Measurements from ENCODE around the gene YBX1. TPM values are rescaled to one million over a fixed set of nuclear protein-coding genes. Genes with fewer than 3 reads are reported as not detected.

YBX1 gene
- total RNA-seq, 1 experiment from 2014 or later, result 1,356 TPM

DNA sequence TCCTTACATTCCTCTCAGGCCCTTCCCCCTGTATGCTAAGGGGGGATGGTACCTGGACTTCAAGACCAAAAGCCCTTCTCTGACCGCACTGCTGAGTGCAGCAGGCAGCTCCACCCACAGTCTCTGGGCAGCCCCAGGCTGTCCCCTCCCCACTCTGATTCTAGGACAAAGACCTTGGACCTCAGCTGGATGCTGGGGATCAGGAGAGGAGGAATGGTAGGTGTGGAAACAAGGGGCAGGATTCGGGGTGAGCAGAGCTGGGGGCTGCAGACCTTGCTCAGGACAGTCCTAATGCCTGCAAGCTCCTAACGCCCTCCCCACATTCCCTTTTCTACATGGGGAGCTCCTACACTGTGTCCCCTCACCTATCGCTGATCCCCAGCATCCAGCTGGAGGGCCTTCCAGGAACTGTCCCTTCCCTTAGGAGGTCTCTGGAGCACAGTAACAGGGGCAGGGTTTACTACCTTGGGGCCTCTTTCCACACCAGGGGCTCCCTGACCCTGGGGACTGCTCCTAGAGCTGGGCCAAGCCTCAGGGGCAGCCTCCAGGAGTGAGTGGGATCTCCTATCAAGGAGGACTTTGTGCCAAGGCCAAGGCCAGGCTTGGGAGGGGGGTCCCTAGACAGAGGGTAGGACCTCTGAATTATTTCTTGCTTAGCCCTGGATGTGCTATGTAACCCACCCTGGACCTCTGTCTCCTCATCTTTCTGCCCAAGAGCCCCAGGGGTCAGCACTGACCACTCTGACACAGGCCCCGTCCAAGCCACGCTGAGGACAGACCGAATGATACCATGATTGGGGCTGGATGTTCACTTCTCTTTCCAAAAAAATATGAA, 52.2 kb downstream of the YBX1 start:
- no peak for DNase-seq (ENCODE audit: low spot score)

DNA sequence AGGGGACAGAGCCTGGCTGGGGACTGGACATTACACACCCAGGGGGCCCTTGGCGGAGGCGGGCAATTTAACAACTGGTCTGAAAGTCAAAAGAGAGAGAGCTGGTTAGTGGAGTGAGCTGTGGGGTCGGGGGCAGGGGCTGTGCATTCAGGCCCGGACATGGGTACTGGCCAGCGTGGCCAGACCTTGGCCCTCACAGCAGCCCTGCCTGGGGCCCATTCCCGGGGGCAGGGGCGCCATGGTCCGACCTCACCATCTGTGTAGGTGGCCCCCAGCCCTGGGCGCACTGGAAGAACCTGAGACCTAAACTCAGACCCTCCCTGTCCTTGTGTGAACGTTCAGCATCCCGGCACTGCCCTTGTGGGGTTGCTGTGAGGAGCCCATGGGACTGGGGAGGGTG, 52.8 kb downstream of the YBX1 start:
- DNase-seq (ENCODE audit: low spot score), result no peak

- DNase-seq (ENCODE audit: low spot score), result no peak
These were observed 53.4 kb downstream of the YBX1 start for GRCh38 chr1:42735477-42736105.

GRCh38 chr1:42736152-42736551, 53.9 kb downstream of the YBX1 start:
- peak; percentile 51 for DNase-seq (ENCODE audit: low spot score)

- DNase-seq (ENCODE audit: low spot score), result no peak
These were observed 54.5 kb downstream of the YBX1 start for GRCh38 chr1:42736571-42737200.

GRCh38 chr1:42737257-42737656, 55.0 kb downstream of the YBX1 start:
- no peak for DNase-seq (ENCODE audit: low spot score)

DNA sequence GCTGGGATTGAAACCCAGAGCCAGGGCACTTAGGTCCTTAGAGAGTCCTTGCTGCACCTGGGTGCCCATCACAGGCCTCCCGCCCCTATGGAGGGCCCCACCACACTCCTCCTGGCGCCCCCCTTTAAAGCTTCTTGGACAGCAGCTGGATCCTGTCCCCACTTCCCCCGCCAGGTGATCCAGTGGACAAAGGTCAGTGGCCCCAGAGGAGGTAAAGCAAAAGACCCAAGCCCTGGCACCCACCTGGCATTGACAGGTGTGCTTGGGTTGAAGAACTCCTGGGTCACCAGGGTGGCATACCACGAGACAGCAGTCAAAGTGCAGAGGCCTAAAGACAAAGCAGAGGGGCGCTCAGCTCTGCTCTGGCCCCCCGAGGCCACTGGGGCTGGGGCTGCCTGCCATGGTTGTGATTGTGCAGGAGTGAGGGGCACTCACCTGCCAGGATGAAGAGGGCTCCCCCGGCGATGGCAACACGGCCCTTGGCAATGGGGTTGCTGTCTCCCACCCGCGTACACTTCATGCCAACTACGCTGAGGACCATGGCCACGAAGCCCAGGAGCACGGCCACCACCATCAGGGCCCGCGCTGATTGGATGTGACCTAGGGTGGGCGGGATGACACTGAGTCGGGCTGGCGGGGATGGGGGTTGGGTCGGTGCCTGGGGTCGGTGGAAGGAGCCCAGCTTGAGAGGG, 55.9 kb downstream of the YBX1 start:
- no peak for DNase-seq (ENCODE audit: low spot score)

- no peak for DNase-seq (ENCODE audit: low spot score)
These were observed 56.5 kb downstream of the YBX1 start for GRCh38 chr1:42738678-42739226.

DNA sequence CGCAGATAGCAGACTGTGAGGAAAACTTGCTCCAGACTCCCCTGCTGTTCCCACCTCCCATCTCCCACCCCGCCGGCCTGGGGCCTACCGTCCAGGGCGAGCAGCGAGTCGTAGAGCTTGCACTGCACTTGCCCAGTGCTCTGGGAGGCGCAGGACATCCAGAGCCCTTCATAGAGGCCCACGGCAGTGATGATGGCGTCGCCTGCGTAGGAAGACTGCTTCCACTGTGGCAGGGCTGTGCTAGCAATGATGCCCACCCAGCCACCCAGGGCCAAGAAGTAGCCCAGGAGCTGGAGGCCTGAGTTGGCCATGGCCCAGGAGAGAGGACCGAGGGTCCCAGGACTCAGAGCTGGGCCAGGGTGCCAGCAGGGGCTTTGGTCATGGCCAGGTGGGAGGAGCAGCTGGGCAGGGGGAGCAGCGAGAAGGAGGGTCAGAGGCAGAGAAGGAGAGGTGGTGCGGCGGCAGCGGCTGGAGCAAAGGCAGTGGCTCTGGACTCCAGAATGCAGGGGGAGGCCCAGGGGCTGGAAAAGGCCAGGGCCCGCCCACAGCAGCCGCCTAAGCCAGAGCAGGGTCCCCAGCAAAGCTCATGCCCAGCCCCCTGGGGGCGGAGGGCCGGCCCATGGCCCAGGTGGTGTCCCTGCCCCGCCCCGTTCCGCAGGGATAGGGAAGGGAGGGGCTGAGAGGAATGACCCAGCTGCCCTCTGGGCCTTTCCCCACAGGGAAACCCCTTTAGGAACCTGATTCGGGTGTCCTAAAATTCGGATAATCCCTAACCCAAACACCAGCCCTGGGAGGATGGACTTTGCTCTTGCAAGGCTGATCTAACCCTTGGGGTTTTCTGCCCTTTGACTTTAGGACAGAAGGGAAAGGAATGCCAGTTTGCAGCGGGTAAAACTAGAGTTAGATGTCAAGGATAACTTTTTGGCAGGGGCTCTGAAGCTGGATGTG, 57.8 kb downstream of the YBX1 start, which contains the start of gene CLDN19:
CLDN19 (minus strand) TSS at position 484 of the 948 bp plus-strand sequence; CDS start at position 311, 173 bp downstream.
- DNase-seq (ENCODE audit: low spot score), result no peak

DNA sequence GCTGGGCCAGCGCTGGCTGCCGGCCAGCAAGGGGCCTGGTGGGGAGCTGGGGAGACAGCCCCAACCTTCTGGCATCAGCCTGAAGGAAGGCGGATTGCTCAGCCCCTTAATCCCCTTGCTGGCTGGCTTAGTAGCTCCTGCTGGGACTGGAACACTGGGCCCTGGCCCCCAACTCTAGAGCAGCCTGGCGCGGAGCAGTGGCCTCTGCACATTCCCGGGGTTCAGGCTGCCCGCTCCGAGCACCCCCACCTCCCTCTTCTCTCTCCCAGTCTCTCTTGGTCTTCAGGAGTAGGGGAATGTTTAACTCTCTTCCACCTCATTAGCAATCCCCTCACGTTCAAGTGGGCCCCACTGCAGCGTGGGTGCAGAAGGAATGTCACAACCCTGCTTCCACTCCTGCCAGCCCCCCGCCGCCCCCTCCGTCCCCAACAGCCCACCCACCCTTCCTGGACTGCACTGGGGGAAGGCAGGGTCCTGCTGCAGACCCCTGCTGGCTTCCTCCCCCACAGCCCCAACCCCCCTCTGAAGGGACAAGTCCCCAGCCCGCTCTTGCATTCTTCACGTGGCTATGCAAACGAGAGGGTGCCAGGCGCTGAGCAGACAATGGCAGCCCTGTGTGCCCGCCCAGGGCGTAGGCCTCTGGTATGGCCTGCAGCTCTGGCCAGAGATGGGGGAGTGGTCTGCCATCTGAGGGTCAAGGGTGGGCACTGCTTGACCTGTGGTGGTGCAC, 58.8 kb downstream of the YBX1 start:
- no peak for DNase-seq (ENCODE audit: low spot score)

GRCh38 chr1:42741706-42742105, 59.5 kb downstream of the YBX1 start:
- DNase-seq (ENCODE audit: low spot score), result no peak

DNA sequence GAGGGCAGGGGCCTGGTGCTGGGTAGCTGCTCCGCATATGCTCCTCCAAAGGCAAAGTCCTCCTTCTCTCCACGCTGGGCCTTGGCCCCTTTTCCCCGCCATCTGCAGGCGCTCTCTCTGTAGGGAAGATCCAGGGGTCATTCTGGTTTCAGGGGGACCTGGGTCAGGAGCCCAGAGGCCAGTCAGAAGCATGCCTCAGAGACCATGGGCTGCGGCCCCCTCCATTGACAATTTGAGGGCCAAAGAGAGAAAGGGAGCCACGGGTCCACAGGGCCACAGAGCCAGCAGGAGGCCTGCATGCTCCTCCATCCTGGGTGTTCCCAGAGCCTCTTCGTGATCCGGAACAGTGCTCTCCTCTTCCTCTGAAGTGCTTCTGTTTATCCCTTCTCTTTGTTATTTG, 59.9 kb downstream of the YBX1 start:
- DNase-seq (ENCODE audit: low spot score), result no peak

GRCh38 chr1:42742617-42743316, 60.5 kb downstream of the YBX1 start:
- no peak for DNase-seq (ENCODE audit: low spot score)

DNA sequence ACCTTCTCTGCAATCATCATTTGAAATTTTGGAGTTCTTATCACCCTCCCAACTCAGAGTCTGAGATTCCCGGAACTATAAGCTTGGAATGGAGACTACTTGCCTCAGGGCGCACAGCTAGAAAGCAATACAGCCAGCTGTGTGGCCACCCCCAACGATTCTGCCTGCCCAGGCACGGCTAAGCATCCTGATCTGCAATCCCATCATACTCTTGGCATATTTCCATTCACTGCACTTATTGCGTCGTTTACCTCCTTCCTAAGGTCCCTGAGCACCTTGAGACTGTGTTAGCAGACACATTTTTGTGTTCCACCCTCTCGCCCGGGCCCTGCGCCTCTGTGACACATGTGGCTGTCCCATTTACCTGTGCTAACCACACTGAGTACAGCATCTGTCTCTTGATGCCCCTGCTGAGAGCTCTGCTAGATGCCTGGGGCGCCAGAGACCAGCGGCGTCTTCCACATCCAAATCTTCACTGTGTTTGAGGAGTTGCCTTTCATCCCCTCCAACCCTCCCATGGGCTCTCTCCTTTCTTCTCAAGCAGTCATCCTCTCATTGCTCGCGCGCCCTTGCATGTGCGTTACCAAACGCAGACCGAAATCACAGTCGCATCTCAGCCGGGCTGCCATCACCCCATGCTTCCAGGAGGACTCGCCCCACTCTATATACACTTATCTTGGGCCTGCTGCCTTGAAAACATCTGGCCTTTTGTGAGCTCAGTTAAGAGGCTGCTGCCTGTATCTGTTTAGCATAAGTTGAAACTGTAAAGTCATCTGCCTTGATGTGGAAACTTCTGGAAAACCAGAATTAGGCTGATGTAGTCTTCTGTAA, 61.3 kb downstream of the YBX1 start:
- DNase-seq (ENCODE audit: low spot score), result no peak

DNA sequence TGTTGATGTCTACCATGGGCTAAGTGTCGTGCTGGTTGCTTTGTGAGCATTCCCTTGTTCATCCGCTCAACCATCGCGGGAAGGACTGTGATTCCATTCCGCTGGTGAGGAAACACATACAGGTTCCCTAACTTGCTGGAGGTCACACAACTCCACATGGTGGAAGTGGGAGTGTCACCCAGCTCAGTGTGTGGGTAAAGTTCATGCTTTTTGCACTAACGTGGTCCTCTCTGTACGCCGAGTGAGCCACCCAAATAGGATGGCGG, 61.9 kb downstream of the YBX1 start:
- DNase-seq (ENCODE audit: low spot score), result no peak

- no peak for DNase-seq (ENCODE audit: low spot score)
These were observed 63.6 kb downstream of the YBX1 start for GRCh38 chr1:42745851-42746250.

GRCh38 chr1:42746436-42747105, 64.4 kb downstream of the YBX1 start:
- DNase-seq (ENCODE audit: low spot score), result no peak

DNA sequence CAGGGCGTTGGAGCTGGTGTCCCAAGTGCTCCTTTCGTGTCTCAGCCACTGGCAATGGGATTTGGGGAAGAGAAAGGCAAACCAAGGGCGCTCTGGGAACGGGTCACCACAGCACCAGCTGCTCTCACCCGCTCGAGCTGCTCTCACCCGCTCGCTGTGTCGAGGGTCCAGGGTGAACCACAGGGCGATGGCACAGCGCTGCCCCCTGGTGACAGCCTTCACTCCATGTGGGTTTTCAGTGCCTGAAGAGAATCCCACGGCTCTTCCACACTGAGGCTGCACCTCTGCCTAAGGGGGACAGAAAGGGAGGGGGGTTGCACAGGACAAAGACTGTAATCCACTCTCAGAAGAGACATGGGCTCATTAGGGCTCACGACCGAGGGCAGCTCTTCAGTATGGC, 64.9 kb downstream of the YBX1 start:
- DNase-seq (ENCODE audit: low spot score), result no peak

All from H4 (cell line).